ENCODE data around the gene DPH5. TPM values are rescaled to one million over a fixed set of nuclear protein-coding genes. Genes with fewer than 3 reads are reported as not detected.

DPH5 gene
- total and polyA plus RNA-seq, 2 donors (not counting 3 experiments of a cell fraction or from before 2014, with no cell fraction given), result 37.2 to 43.6 TPM

DNA sequence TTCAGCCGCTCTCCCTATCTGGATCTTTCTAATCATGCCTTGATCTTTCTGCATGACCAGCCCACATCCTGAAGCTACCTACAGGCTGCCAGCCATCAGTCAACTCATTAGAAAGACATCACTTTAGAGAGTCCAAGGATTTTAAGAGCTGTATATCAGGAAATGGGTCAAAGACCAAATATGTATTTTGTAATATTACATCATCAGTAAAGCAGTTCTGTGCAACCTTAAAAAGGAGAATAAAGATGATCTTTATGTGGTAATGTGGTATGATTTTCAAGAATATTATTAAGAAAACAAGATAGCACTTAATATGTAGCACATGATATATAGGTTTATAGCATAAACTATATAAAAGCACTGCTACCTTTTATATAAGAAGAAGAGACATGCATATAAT is 82.1 kb downstream of the DPH5 start:
- H3K4me2 ChIP-seq (ENCODE audit: insufficient read depth, low read length), result no peak overlapping the region
- intact Hi-C loops (cut with micrococcal nuclease), result no loop called here
- BruUV-seq (replicated peaks), result no TSS peak
- H3K27ac ChIP-seq (ENCODE audit: insufficient read depth, low read depth, low read length), result no peak overlapping the region
- ChIA-PET POLR2A (no interaction called here), CTCF (interaction anchor here (0.7 to 1.9 kb wide), 3 partner anchors 10 to 366 kb away, joined by 3 to 6 read pairs (median 5); partner anchors contain the start of gene EXTL2)
- DNase-seq (ENCODE audit: low read depth, low spot score) (no peak), FAIRE-seq (no peak)
- H2AFZ ChIP-seq (ENCODE audit: low read depth, low read length), result no peak overlapping the region
- H3K4me3 ChIP-seq (replicated peaks in 1 of 3; ENCODE audit: insufficient read depth in 1 of 3, low read depth in 1 of 3, low read length in 3 of 3), result no peak overlapping the region
- no peak overlapping the region for H3K9ac ChIP-seq (replicated peaks; ENCODE audit: extremely low read depth, insufficient read depth, low read length)
- no peaks in the 10 kb centered on the region for H3K27me3 ChIP-seq (ENCODE audit: control insufficient read depth in 2 of 2, insufficient read depth in 2 of 2, low read length in 2 of 2)
- dilution Hi-C loops (cut with MboI; ENCODE audit: extremely low pct_ligation_motif_present, low sequenced_read_pairs), result no loop called here
- H3K9me3 ChIP-seq (replicated peaks; ENCODE audit: control insufficient read depth, insufficient read depth, low read length), result no peaks in the 10 kb centered on the region
- no peaks in the 10 kb centered on the region for H3K9me1 ChIP-seq (replicated peaks; ENCODE audit: control insufficient read depth, extremely low read depth, insufficient read depth, low read length)
- TF ChIP-seq FOS (IDR thresholded peaks at IDR 0.05; ENCODE audit: borderline replicate concordance, insufficient read depth, low read length) (no peak), JUN (IDR thresholded peaks at IDR 0.05; ENCODE audit: borderline replicate concordance, insufficient read depth, insufficient read length, low read depth) (no peak), POLR2AphosphoS5 (IDR thresholded peaks at IDR 0.05; ENCODE audit: insufficient read depth, low read depth, low read length) (no peak), EZH2 (IDR thresholded peaks at IDR 0.05; ENCODE audit: borderline replicate concordance, low read depth, low read length, severe bottlenecking) (no peak), GATA2 (IDR thresholded peaks at IDR 0.05; ENCODE audit: insufficient read depth, insufficient read length, low read depth, low read length) (no peak), POLR2A (IDR thresholded peaks at IDR 0.05; ENCODE audit: low read depth, low read length) (no peak), MYC (IDR thresholded peaks at IDR 0.05; ENCODE audit: low read depth, low read length) (no peak)
- TF ChIP-seq, protein P1, sequence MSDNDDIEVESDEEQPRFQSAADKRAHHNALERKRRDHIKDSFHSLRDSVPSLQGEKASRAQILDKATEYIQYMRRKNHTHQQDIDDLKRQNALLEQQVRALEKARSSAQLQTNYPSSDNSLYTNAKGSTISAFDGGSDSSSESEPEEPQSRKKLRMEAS (IDR thresholded peaks at IDR 0.05; ENCODE audit: insufficient read depth, insufficient read length), result no peak
- TF ChIP-seq, protein P2, sequence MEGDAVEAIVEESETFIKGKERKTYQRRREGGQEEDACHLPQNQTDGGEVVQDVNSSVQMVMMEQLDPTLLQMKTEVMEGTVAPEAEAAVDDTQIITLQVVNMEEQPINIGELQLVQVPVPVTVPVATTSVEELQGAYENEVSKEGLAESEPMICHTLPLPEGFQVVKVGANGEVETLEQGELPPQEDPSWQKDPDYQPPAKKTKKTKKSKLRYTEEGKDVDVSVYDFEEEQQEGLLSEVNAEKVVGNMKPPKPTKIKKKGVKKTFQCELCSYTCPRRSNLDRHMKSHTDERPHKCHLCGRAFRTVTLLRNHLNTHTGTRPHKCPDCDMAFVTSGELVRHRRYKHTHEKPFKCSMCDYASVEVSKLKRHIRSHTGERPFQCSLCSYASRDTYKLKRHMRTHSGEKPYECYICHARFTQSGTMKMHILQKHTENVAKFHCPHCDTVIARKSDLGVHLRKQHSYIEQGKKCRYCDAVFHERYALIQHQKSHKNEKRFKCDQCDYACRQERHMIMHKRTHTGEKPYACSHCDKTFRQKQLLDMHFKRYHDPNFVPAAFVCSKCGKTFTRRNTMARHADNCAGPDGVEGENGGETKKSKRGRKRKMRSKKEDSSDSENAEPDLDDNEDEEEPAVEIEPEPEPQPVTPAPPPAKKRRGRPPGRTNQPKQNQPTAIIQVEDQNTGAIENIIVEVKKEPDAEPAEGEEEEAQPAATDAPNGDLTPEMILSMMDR (IDR thresholded peaks at IDR 0.05; ENCODE audit: extremely low read depth in 1 of 2, insufficient read depth in 1 of 2, low read depth in 1 of 2, low read length in 2 of 2), result no peak
- H3K36me3 ChIP-seq (ENCODE audit: control insufficient read depth in 2 of 2, extremely low read depth in 1 of 2, insufficient read depth in 2 of 2, low read length in 2 of 2), result peaks cover 0 to 3% of the 10 kb centered on the region in 2 experiments
- H4K20me1 ChIP-seq (replicated peaks; ENCODE audit: control insufficient read depth, extremely low read depth, insufficient read depth, low read length), result no peaks in the 10 kb centered on the region
- peaks cover 3% of the 10 kb centered on the region for H3K4me1 ChIP-seq (ENCODE audit: control insufficient read depth, extremely low read depth, insufficient read depth, low read length)
- H3K79me2 ChIP-seq (ENCODE audit: control insufficient read depth, insufficient read depth, low read length), result peaks cover 7% of the 10 kb centered on the region

Measured in endothelial cell of umbilical vein (primary cell).